ENCODE data around the gene ZNF839. TPM values are rescaled to one million over a fixed set of nuclear protein-coding genes. Genes with fewer than 3 reads are reported as not detected.

ZNF839 gene
- 9.7 and 13.1 TPM in 2 replicates for total RNA-seq (2014; rRNA removed; shearing (Covaris generic))

DNA sequence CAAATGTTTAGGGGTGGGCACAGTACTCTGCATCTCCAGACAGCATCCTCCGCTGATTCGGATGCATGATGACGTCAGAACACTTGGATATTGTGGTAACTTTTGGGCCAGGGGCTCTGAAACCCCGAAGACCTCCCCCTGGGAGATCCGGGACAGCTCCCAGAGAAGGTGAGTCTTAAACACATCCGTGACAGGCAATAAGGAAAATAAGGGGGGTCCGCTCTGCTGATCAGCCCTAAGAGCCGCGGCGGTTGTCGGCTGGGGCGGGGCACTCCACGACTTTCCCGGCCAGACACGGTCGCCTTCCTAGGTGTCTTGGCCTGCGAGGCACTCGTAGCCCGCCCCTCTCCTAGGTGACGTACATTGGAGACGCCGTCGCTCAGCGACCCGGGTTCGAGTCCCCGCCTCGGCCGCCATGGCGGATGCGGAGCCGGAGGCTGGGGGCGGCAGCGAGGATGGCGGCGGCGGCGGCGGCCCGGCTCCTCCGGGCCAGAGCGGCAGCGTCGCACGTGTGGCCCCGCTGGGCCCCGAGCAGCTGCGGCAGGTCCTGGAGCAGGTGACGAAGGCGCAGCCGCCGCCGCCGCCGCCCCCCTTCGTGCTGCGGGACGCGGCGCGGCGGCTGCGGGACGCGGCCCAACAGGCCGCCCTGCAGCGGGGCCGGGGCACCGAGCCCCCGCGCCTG, at the start of gene ZNF839:
ZNF839 (plus strand) TSS at position 396 of the 682 bp plus-strand sequence; CDS start at position 416, 20 bp downstream.

GRCh38 chr14:102304611-102305506, 14.7 kb upstream of the ZNF839 start, which contains the start of gene MOK:
MOK (minus strand) TSS chr14:102305164; CDS start chr14:102304968, 196 bp downstream.

DNA sequence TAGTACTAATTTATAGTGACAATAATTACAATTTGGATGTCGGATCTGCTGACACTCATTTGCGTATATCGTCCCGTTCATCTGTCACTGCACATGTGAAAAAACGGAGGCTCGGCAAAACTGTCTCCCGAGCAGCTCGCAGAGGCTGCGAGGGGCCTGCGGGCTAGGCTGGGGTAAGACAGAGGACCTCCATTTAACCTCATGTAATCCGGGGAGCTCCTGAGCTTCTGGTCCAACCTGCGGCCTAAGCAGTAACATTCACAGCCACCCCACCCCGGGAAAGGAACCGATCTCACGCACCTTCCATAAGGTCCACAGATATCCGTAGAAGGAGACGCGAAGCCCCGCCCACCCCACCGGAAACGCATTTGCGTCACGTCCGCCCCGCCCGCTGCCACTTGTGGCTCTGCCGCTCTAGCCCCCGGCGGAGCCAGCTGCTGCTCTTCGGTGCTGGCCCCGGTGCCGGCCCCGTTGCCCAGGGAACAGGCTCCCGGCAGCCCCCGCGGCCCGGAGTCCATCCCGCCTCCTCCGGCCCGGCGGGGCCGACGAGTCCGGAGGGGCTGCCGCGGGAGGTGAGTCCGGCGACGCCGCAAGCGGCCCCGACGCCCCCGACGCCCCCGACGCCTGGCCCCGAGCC, 43.1 kb downstream of the ZNF839 start, which contains the start of the genes CINP and TECPR2:
CINP (minus strand) TSS at position 346 of the 637 bp plus-strand sequence; CDS start at position 307, 39 bp downstream.
TECPR2 (plus strand) TSS at position 397 of the 637 bp plus-strand sequence. CDS start 13,781 bp downstream, outside the sequence.

Other genes with a start within 250 kb of the ZNF839 start
- 225 and 231 TPM in 2 replicates for gene HSP90AA1, start 232.7 kb upstream of the ZNF839 start, total RNA-seq (2014; rRNA removed; shearing (Covaris generic))
- 9.5 and 9.7 TPM in 2 replicates for gene WDR20, start 179.8 kb upstream of the ZNF839 start, total RNA-seq (2014; rRNA removed; shearing (Covaris generic))
- 195 and 197 TPM in 2 replicates for gene MOK, start 14.6 kb upstream of the ZNF839 start, total RNA-seq (2014; rRNA removed; shearing (Covaris generic))
- 43.6 and 47.6 TPM in 2 replicates for gene CINP, start 43.1 kb downstream of the ZNF839 start, total RNA-seq (2014; rRNA removed; shearing (Covaris generic))
- 4.4 and 6.2 TPM in 2 replicates for gene TECPR2, start 43.2 kb downstream of the ZNF839 start, total RNA-seq (2014; rRNA removed; shearing (Covaris generic))
- 12.7 and 14.0 TPM in 2 replicates for gene ANKRD9, start 190.0 kb downstream of the ZNF839 start, total RNA-seq (2014; rRNA removed; shearing (Covaris generic))

Data from A375 (cell line).